GM12874 (cell line): Measurements from ENCODE around the gene DOP1B.

Source experiments
- CTCF ChIP-seq: IDR thresholded peaks from 2 replicates; pipeline ENCODE4 v1.5.1; 2011; ENCODE audit warnings: low read depth, mild to moderate bottlenecking, control low read depth, low read length, moderate library complexity; ENCODE audit not compliant: insufficient read depth

The DOP1B gene

GRCh38 chr21:36156815-36157670, at the start of gene DOP1B:
TSS of gene DOP1B (plus strand) at chr21:36156824. CDS start at chr21:36164734, 7,910 bp downstream.
- no peak for TF ChIP-seq CTCF

- no peak for TF ChIP-seq CTCF
Measured at GRCh38 chr21:36109868-36110267, 46.8 kb upstream of the DOP1B start.

GRCh38 chr21:36111238-36111637, 45.4 kb upstream of the DOP1B start:
- no peak for TF ChIP-seq CTCF

- no peak for TF ChIP-seq CTCF
Measured at GRCh38 chr21:36113647-36114428, 42.8 kb upstream of the DOP1B start.

- no peak for TF ChIP-seq CTCF
Measured at GRCh38 chr21:36115138-36115730, 41.4 kb upstream of the DOP1B start.

GRCh38 chr21:36117286-36117741, 39.3 kb upstream of the DOP1B start:
- TF ChIP-seq CTCF, result no peak

GRCh38 chr21:36120304-36120888, 36.2 kb upstream of the DOP1B start:
- no peak for TF ChIP-seq CTCF
